ENCODE results near the gene RSPO4.

DNA sequence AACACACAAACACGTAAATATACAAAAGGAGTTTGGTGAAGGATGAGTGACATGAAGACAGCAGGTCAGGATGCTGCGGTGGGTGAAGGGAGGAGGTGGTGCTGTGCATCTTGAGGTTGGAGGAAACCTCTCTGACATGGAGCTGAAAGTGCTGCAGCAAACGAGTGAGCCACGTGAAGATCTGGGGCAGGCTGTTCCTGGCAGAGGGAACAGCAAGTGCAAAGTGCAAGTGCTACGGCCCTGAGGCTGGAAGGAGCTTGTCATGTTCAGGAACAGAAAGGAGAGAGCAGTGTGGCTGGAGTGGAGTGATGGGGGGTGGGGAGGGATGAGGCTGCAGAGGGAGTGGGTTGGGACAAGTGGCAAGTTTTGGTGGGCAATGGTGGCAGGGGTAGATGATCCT is 61.2 kb downstream of the RSPO4 start:
- TF ChIP-seq, protein P1, sequence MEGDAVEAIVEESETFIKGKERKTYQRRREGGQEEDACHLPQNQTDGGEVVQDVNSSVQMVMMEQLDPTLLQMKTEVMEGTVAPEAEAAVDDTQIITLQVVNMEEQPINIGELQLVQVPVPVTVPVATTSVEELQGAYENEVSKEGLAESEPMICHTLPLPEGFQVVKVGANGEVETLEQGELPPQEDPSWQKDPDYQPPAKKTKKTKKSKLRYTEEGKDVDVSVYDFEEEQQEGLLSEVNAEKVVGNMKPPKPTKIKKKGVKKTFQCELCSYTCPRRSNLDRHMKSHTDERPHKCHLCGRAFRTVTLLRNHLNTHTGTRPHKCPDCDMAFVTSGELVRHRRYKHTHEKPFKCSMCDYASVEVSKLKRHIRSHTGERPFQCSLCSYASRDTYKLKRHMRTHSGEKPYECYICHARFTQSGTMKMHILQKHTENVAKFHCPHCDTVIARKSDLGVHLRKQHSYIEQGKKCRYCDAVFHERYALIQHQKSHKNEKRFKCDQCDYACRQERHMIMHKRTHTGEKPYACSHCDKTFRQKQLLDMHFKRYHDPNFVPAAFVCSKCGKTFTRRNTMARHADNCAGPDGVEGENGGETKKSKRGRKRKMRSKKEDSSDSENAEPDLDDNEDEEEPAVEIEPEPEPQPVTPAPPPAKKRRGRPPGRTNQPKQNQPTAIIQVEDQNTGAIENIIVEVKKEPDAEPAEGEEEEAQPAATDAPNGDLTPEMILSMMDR (IDR thresholded peaks at IDR 0.05) = no peak
- TF ChIP-seq EP300 (IDR thresholded peaks at IDR 0.05) = no peak
